Measurements from ENCODE around the gene PPP6R1.

Gene PPP6R1

GRCh38 chr19:55283548-55284377 lies 24.9 kb upstream of the PPP6R1 start, which contains the start of gene BRSK1:
Gene BRSK1 (plus strand): TSS chr19:55283997. CDS start chr19:55284443, 446 bp downstream.
- DNase-seq (ENCODE audit: low read depth in 2 of 3, low spot score in 1 of 3) = no peak

GRCh38 chr19:55279770-55280643 lies 21.2 kb upstream of the PPP6R1 start, which contains the start of gene HSPBP1:
Gene HSPBP1 (minus strand): TSS chr19:55280110. CDS start chr19:55279608, 502 bp downstream.
- peak; percentile 92 to 98 (median 96) for DNase-seq (ENCODE audit: low read depth in 2 of 3, low spot score in 1 of 3)

DNA sequence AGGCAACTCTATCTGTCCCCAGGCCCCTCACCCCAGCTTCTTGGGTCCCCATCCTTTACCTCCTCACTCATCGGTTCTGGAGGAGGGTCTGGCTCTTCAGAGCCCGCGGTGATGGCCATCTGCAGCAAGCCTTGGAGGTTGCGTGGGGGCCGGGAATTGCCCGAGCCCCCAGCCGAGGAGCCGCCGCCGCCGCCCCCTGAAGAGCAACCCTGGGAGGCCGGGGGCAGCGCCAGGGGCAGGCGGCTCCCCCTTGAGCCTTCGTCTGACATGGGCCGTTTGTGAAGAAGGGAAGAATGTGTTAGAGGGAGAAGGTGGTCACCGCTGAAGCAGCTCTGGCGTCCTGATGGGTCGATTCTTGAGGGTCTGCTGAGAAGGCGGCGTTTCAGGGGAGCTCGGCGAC lies 20.5 kb upstream of the PPP6R1 start:
- DNase-seq (ENCODE audit: low read depth in 2 of 3, low spot score in 1 of 3) = no peak

- DNase-seq (ENCODE audit: low read depth in 2 of 3, low spot score in 1 of 3) = no peak
Measured at GRCh38 chr19:55278391-55279135, 19.7 kb upstream of the PPP6R1 start.

GRCh38 chr19:55277494-55277893 lies 18.7 kb upstream of the PPP6R1 start:
- no peak for DNase-seq (ENCODE audit: low read depth in 2 of 3, low spot score in 1 of 3)

DNA sequence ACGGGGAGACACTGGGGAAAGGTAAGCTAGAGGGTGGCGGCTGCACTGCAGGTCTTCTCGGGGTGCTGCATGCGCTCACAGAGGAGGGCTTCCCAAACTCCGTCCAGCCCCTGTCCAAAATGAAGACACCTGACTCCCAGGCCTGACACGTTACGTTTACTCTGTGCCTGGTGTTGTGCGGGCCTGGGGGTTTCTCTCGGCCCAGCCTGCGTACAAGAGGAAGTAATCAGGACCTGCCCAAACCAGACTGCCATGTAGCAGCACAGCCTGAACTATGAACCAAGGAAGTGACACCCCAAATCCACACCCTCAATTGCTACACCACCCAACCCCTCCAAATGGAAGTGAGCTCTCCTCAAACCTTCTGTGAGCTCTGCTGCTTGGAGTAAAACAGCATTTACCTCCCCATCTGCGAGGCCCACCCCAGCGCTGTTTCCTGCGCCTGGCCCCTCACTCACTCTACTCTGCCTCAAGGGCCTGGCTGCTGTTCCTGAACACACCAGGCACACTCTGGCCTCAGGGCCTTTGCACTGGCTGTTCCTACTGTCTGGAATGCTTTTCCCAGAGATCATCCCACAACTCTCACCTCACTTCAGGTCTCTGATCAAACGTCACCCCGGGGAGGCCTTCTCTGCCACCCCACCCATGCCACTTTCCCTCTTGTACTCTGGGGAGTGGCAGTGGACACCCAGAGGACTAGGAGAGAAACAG lies 18.1 kb upstream of the PPP6R1 start:
- no peak for DNase-seq (ENCODE audit: low read depth in 2 of 3, low spot score in 1 of 3)

GRCh38 chr19:55275851-55276719 lies 17.3 kb upstream of the PPP6R1 start:
- no peak for DNase-seq (ENCODE audit: low read depth in 2 of 3, low spot score in 1 of 3)

GRCh38 chr19:55273978-55274707 lies 15.3 kb upstream of the PPP6R1 start:
- DNase-seq (ENCODE audit: low read depth in 2 of 3, low spot score in 1 of 3) = no peak

- DNase-seq (ENCODE audit: low read depth in 2 of 3, low spot score in 1 of 3) = no peak
Measured at GRCh38 chr19:55272142-55272541, 13.3 kb upstream of the PPP6R1 start.

DNA sequence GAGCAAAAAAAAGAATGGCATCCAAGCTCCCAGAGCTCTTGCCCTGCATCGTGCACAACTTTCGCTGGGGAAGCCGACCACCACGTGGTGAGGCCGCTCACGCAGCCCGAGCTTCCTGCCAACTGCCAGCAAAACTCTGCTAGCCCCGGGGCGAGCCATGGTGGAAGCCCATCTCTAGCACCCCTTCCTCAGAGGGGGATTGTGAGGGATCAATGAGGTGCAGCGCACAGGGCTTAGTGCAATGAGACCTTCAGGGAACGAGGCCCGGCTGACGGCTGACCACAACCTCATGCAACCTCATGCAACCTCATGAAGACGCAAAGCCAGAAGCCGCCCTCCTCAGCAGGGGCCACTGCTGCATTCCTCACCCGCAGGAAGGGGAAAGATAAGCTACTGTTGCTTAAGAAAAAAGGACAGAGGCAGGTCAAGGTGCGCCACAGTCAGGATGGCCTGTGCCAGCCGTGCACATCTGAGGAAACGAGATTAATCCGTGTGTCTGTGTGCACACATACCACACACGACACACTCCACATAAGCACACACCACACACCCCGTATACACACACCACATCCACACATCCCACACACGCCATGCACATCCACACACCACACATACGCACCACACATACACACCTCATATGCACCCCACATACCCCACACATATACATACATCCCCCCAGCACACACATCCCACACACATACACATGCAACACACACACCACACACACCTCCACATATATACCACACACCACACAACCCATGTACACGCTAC lies 11.5 kb upstream of the PPP6R1 start:
- DNase-seq (ENCODE audit: low read depth in 2 of 3, low spot score in 1 of 3) = no peak

GRCh38 chr19:55269299-55269698 lies 10.5 kb upstream of the PPP6R1 start:
- no peak for DNase-seq (ENCODE audit: low read depth in 2 of 3, low spot score in 1 of 3)

GRCh38 chr19:55266840-55267239 lies 8.0 kb upstream of the PPP6R1 start:
- no peak for DNase-seq (ENCODE audit: low read depth in 2 of 3, low spot score in 1 of 3)

- DNase-seq (ENCODE audit: low read depth in 2 of 3, low spot score in 1 of 3) = no peak
Measured at GRCh38 chr19:55266404-55266803, 7.6 kb upstream of the PPP6R1 start.

DNA sequence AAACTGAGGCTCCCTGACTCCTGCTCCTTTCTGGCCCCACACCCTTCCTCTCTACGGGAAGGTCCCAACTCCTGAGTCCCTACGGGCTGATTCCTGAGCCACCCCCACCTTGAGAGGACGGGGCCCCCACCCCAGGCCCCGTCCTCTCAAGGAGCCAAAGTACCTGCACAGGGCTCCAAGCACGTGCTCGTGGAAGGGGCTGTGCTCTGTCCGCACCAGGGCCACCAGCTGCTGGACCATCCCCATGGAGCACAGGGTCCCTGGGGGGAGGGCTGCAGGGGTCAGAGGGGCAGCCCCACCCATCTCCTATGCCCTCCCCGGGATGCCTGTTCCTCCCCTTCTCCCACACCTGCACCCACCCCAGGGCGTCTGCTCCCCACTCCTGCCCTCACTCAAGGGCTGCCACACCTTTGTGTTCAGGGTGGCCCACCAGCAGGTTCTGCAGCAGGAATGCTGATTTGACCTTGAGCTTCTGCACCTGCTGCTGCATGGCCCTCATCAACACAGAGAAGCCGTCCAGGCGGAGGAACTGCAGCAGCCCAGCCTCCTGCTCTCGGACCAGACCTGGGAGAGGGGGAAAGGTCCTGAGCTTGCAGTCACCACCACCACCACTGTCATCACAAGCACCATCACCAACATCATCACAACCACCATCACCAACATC lies 7.0 kb upstream of the PPP6R1 start:
- DNase-seq (ENCODE audit: low read depth in 2 of 3, low spot score in 1 of 3) = no peak

- DNase-seq (ENCODE audit: low read depth in 2 of 3, low spot score in 1 of 3) = no peak
Measured at GRCh38 chr19:55265173-55265572, 6.4 kb upstream of the PPP6R1 start.

- no peak for DNase-seq (ENCODE audit: low read depth in 2 of 3, low spot score in 1 of 3)
Measured at GRCh38 chr19:55264531-55264930, 5.7 kb upstream of the PPP6R1 start.

GRCh38 chr19:55262359-55262758 lies 3.5 kb upstream of the PPP6R1 start:
- DNase-seq (ENCODE audit: low read depth in 2 of 3, low spot score in 1 of 3) = no peak

DNA sequence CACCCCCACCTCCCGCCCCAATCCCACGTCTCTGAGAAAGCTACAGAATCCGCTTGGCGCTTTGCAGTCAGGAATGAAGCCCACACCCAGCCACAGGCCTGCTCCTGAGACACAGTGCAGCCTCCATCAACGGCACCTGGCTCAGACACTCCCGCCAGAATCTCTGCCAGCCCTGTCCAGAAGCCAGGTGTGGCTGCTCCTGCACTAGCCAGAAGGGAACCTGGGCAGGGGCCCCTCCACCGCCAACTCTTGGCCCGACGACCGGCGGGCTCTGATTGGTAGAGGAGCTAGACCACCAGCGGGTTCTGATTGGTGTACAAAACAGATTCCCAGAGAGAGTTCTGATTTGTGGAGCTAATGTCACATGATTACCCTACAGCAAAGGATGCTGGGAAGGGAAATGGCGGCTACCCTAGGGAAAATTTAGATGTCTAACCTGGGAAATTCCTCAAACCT lies 2.9 kb upstream of the PPP6R1 start:
- DNase-seq (ENCODE audit: low read depth in 2 of 3, low spot score in 1 of 3) = no peak

Data from stimulated activated CD4-positive, alpha-beta T cell treated with anti-CD3 and anti-CD28 coated beads, Interleukin-12 subunit alpha, Interleukin-12 subunit beta, amount 100 ng/mL, for 48 hours (primary cell).